ENCODE measurements around the gene CCT6B.
"Not testable (repeated sequence)": the region's sequence is repeated elsewhere in the genome, so short reads cannot be mapped to it uniquely, and the experiment has no call there.

The CCT6B gene, protein sequence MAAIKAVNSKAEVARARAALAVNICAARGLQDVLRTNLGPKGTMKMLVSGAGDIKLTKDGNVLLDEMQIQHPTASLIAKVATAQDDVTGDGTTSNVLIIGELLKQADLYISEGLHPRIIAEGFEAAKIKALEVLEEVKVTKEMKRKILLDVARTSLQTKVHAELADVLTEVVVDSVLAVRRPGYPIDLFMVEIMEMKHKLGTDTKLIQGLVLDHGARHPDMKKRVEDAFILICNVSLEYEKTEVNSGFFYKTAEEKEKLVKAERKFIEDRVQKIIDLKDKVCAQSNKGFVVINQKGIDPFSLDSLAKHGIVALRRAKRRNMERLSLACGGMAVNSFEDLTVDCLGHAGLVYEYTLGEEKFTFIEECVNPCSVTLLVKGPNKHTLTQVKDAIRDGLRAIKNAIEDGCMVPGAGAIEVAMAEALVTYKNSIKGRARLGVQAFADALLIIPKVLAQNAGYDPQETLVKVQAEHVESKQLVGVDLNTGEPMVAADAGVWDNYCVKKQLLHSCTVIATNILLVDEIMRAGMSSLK
- long read RNA-seq, donor 1 = 0 reads
- long read RNA-seq, donor 2 = 0 reads
- long read RNA-seq, donor 3 = 0 reads
- long read RNA-seq, donor 4 = 0 reads
- long read RNA-seq, donor 5, partial matches to known transcripts = 17 of 17 reads
- long read RNA-seq, donor 5, other reads (novel, unspliced or antisense) = 0 of 17 reads
- long read RNA-seq, donor 6, partial matches to known transcripts = 0 of 1 reads
- long read RNA-seq, donor 6, other reads (novel, unspliced or antisense) = 0 of 1 reads
- long read RNA-seq, donor 7 = 0 reads
- long read RNA-seq, donor 8 = 0 reads

DNA sequence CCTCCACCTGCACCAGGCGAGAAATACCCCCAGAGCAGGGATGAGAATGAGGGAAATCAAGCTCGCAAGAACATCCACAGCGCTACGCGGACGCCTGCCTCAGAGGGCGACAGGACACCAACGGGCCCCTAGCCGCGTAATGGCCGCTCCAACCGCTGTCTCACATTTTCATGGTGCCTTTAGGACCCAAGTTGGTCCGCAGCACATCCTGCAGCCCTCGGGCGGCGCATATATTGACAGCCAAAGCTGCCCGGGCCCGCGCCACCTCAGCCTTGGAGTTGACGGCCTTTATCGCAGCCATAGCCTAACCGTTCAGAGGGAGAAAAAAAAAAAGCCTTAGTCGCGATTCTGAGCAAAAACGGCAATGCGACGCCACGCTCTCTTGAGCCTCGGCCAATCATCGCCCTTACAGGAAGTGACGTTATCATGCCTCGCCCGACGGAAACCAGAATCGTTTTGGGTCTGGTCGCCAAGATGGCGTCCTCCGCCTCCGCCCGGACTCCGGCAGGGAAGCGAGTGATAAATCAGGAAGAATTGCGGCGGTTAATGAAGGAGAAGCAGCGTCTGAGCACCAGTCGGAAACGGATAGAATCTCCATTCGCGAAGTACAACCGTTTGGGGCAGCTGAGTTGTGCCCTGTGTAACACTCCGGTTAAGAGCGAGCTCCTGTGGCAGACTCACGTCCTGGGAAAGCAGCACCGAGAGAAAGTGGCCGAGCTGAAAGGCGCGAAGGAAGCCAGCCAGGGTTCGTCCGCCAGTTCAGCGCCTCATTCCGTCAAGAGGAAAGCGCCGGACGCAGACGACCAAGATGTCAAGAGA lies at the start of gene CCT6B, which contains the start of gene ZNF830:
TSS of gene CCT6B (minus strand) at position 368 of the 819 bp plus-strand sequence. CDS start at position 301, 67 bp downstream.
TSS of gene ZNF830 (plus strand) at position 448 of the 819 bp plus-strand sequence. CDS start at position 475, 27 bp downstream.
- peak; percentile 96 for DNase-seq

DNA sequence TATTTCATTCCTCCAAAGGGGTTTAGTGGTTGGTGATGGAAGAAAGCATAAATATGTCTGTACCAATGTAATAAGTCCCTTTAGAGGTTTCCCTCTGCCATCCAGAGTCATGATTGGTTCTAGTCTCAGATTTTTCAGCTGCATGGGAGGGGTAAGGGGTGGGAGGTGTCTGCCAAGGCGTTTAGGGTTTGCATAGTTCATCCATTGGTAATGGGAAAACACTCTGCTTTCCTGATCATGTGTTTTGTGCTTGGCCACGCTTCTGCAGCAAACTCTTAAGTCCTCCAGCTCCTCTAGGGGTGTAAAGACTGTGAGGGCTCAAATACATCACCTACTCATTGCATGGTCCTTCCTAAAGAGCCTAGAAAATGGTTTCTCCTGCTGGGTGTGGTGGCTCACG lies 48.8 kb upstream of the CCT6B start:
- no peak for DNase-seq

DNA sequence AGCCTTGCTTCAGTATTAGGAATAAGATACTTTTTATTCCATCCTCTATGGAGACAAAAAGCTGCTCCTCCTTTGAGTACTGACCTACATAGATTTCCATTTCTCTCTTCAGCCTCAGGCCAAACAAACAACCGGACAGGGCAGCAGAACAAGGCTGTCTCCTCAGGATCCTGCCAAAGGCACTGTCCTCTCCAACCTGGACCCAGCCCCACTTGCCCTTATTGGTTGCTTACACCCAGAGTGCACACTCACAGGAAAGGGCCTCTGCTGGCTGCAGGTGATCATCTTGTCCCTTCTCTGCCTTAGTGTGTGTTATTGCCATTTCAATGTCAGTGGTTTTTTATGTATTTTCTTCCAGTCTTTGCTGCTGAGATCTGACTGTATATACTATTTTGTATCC lies 45.7 kb upstream of the CCT6B start:
- DNase-seq = no peak

DNA sequence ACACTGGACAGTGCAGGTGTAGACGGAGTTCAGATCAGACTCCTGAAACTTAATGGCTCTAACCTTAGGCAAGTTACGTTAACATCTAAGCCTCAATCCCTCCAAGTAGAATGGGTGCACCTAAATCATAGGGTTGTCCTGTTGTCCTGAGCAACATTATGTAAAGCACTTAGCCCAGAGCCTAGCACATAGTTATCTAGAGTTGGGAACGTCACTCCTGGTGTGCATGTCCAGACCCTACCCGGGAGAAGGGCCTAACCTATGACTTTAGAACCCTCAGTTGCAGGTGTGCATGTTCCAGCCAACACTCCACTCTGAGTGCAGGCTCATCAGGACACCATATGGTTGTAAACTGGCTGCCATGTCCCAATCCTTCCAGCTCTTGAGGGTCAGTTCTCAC lies 45.1 kb upstream of the CCT6B start:
- no peak for DNase-seq

DNA sequence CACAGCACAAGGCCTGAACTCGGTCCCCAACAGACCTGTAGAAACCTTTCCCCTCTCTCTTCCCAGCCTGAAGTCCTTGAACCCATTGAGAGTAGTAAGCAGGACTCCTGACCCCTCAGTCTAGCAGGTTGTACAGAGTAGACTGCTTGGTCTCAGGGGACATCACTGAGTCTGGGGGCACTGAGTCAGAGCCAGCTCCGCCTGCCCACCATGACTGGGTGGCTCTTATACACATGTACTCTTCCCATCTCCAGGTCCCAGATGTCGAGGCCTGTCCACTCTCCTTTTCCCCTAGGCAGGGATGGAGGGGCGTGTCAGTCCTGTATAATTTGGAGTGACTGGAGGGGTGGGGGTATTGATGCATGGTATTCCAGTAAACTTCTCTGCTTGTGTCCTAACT lies 42.5 kb upstream of the CCT6B start:
- no peak for DNase-seq

DNA sequence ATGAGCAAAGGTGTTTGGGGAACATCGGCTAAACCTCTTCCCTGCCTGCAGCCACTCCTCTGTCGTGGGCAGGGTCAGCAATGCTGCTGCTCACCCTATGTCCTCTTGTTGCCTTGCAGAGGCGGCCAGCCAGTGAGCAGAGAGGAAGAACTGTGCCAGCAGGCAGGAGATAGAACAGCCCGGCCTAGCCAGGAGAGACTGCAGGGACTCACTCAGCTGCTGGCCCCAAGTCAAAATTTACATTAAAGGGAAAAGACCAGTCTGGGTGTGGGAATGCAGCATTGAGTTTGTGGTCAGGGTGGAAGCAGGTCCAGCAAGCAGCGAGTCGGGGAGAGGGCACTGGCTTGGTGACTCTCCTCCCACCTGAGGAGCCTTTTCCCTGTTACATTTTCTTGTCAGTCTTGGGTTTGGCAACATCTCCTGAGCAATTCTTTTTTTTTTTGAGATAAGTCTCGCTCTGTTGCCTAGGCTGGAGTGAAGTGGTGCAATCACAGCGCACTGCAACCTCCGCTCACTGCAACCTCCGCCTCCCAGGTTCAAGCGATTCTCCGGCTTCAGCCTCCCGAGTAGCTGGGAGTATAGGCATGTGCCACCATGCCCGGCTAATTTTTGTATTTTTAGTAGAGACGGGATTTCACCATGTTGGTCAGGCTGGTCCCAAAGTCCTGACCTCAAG lies 41.8 kb upstream of the CCT6B start:
- no peak for DNase-seq

DNA sequence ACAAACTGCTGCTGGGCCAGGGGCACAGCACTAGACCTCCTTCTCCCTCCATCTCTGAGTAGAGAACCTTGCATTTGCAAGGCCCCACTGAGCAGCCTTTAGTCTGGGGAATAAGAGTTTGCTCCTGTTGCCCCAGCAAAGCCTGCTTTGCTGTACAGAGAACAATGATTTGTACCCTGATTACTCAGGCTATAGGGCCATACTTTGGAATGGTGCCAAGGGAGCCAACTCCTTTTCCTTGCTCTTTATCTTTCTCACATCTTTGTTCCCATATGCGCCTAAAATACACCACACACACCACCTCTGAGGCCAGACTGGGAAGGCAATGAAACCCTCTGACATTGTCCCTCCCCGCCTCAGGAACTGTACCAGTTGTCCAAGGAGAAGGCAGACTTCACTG lies 40.3 kb upstream of the CCT6B start:
- DNase-seq = no peak

DNA sequence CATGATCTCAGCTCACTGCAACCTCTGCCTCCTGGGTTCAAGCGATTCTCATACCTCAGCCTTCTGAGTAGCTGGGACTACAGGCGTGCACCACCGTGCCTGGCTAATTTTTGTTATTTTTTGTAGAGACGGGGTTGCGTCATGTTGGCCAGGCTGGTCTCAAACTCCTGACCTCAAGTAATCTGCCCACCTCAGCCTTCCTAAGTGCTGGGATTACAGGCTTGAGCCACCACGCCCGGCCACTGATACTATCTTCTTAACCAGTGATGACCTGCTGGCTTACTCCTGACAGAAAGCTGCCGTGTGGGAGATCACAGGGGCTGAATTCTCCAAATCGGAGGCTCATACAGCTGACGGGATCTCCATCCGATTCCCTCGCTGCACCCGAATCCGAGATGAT lies 39.7 kb upstream of the CCT6B start:
- DNase-seq = not testable (repeated sequence)

DNA sequence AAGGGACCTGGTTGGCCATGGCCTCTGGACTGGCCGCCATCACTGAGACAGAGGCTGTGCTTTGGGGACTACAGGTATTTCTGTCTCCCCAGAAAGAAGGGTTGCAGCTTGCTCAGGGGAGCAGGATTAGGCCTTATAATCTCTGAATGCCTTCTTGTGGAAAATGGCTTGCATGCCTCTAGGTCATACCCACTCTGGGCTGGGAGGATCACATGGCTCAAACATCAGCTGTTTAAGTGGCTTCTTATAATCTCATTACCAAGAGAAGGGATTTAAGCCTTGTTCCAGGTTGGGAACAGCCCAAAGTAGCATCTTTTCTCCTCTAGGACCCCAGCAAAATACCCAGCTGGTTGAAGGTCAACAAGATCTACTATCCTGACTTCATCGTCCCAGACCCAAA lies 38.2 kb upstream of the CCT6B start:
- no peak for DNase-seq

DNA sequence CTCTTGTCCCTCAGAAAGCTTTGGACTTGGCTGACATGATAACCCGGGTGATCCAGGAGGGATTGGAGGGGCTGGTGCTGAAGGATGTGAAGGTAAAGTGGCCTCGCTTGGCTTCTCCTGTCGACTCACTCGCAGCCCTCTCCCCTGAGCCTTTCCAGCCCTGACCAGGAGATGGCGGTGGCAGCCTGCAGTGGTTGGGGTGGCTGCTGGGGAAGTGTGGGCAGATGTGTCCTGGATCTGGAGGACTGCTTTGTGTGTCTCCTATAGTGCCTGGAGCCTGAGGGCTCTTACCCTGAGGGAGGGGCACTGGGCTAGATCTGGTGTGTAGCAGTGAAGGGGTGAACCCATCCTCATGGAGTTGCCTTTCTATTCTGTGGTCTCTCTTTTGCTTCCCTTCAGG lies 36.9 kb upstream of the CCT6B start:
- DNase-seq = no peak

DNA sequence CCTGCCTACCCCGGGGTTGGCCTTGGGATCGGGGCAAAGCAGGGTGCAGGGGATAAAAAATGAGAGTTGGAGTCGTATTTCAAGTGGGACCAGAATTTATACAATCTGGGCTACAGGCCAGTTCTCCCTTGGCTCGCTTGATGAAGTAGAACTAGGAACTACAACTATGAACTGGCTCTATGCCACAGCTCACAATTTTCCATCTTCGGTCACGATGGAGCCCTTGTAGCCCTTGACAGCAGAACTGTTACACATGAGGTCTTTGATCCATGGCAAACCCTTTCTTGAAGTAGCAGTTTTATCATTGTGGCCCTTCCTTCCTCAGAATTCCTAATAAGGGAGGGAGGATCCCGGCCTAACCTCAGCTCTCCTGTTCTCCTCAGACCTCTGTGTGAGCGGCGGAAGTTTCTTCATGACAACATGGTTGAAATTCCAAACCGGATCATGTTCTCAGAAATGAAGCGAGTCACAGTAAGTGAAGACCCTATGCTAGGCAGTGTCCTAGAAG lies 36.1 kb upstream of the CCT6B start:
- DNase-seq = peak; percentile 34

DNA sequence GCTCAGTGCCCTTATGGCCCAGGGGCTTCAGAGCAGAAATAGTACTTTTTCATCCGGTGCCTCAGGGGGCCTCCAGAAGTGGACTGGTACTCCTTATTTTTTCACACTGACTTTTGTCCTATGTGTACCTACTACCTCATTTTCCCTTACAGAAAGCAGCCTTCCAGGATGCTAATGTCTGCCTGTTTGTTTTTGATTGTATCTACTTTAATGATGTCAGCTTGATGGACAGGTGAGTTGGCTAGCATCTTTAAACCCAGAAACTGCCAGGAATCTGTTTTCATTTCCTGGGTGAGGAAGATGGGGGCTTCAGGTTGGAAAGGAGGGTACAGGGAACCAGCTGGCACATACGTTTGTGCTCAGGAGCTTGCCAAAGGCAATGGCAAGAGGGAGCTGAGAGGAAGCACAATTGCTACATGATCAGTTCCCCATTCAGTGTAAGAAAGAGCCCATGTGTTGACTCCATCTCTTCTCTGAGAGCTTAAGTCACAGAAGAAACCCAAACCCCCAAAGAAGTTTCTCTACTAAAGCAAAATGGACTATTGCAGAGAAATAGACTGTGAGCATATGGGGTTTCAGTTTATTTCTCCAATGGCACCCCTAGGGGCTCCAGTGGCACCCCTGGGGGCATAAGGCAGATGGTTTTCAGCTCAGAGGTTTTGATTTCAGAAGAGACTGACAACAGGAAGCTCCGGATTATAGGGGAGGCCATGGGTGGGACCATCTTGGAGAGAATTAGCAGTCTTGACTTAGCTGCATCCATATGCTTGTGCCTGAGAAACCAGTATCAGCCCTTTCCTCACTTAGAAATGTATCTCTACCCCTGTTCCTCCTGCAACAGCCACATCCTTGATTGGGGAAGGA lies 35.4 kb upstream of the CCT6B start:
- DNase-seq = no peak

DNA sequence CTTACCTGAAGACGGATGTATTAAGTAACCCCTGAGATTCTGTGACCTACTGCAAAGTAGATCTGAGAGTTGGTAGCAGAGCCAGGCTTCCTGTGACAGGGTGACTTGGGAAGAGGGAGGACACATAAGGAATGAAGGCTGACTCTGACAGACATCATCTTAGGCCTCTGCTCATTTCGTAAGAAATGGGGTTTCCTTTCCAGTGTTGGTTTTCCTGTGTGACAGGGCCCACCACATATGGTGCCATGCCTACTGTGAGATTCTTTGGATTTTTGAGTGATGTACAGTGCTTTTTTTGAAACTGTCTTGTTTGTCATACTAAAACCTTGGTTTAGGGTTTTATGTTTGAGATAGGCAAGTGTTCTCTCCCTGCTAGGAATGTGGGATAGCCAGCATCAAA lies 31.8 kb upstream of the CCT6B start:
- no peak for DNase-seq

DNA sequence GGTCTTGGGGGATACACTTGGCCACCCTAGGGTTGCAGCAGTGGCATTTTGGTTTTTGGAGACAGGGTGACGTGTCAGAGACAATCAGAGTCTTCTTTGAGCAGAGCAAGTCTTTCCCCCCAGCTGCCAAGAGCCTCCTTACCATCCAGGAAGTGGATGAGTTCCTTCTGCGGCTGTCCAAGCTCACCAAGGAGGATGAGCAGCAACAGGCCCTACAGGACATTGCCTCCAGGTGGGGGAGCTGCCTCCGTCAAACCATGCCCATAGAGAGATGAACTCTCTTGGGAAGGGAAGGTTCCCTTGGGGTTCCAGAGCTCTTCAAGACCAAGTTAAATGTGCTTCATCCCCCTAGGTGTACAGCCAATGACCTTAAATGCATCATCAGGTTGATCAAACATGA lies 30.3 kb upstream of the CCT6B start:
- no peak for DNase-seq

DNA sequence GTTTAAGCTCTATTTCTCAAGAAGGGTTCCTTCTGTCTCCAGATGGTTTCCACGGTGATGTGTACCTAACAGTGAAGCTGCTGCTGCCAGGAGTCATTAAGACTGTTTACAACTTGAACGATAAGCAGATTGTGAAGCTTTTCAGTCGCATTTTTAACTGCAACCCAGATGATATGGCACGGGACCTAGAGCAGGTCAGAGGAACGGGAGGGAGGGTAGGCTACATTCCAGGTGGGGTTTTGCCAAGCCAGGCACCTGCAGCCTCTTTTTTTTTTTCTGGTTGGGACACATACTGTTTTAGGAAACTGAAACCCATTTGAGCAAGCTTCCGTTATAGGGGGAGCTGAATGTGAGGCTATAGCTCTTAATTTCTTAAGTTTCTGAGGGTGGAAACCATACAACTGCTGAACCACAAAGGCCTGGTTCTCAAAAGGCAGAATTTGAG lies 29.7 kb upstream of the CCT6B start:
- no peak for DNase-seq

DNA sequence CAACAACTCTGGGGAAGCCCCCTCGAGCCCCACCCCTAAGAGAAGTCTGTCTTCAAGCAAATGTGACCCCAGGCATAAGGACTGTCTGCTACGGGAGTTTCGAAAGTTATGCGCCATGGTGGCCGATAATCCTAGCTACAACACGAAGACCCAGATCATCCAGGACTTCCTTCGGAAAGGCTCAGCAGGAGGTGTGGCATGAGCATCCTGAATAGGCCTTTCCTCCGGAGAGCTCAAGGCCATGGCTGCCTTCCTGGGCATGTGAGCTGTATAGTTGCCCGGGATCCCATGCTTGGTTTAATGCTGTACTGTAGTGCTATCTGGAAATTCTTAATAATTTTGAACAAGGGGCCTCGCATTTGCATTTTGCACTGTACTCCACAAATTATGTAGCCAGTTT lies 28.2 kb upstream of the CCT6B start:
- DNase-seq = no peak

DNA sequence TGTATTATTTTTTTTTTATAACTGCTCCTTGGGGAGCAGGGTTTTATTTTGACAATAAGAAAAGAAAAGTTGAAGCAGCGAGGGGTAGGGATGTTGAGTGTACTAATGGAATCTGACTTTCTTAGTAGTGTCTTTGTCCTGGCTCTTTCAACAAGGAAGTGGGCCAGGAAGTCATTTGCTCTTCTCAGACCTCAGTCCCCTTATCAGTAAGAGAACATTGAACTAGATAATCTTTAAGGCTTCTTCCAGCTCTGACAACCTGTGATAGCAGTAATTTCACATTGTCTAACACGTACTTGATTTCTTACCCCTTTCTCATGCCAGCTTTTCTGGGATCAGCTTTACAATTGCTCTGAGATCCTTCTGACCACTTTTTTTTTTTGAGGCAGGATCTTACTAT lies 27.4 kb upstream of the CCT6B start:
- DNase-seq = no peak

DNA sequence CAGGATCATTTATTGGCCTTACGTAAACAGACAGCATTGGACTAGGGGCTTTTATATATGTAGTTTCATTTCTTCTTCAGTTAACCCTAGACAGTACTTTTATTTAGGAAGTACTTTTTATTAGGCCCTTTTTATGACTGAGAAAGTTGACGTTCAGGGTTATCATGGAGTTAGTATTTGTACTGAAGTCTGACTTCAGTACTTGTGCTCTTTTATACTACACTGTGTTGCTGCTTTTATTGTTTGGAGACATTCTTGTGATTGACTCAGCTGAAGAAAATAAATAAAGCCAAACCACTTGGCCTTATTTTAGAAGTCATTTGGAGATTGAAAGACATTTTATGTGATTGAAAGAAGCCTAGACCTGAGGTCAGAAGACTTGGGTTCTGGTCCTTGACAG lies 26.0 kb upstream of the CCT6B start:
- DNase-seq = no peak

DNA sequence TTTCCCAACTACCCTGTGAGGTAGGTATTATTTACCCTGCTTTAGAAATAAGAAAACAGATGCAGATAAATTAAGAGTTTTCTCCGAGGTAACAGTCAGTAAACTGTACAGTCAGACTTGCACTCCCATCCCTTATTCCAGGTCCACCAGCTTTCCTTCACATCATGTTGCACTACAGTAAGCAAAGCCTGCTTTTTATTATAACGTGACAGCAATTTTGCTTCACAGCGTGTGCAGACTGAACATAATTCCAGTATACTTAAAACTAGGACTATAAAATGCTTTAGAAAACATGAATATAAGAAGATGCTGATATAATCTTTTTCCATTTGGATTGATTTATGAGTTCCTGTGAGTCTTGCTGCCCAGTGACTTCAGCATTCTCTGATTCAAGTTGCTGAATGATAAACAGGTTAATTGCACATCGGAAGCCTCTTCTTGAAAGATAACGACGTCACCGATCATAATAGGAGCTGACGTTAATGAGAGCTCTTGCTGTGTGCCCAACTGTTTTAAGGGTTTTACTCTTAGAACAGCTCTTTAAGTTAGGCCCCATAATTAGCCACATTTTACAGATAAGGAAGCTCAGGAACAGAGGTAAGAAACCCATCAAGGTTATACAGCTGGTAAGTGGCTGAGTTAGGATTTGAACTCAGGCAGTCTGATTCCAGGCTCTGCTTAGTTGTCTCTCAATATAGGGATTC lies 20.4 kb upstream of the CCT6B start:
- no peak for DNase-seq

Data from right kidney (tissue), 9 donors.